Loucy (cell line): ENCODE data around the gene HIP1.

Experiments
- EZH2phosphoT487 ChIP-seq: fragments of 200-600 bp; IDR thresholded peaks from 2 replicates; pipeline ENCODE4 v1.6.1; 2018; ENCODE audit warnings: antibody characterized with exemption, mild to moderate bottlenecking, moderate library complexity, borderline replicate concordance
- TF ChIP-seq, protein P1 (sequence below): fragments of 200-600 bp; sonication (generic); conservative IDR thresholded peaks from 2 replicates; pipeline ENCODE4 v1.5.1; 2014; ENCODE audit warnings: mild to moderate bottlenecking, antibody characterized with exemption, low read length

DNA sequence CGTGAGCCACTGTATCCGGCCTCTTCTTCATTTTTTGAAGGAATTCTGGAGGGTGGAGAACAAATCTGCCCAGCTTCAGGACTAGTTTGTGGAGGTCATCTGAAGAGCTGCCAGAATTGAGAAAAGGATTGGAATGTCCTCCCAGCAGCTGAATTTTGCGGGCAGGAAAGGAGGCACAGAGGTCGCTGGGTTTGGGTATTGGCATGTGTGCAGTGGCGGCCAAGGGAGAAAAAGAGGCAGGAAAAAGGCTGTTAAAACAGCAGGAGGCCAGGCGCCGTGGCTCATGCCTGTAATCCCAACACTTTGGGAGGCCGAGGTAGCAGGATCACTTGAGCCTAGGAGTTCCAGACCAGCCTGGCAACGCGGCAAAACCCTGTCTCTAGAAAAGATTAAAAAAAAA is 80.4 kb downstream of the HIP1 start:
- TF ChIP-seq, protein P1, sequence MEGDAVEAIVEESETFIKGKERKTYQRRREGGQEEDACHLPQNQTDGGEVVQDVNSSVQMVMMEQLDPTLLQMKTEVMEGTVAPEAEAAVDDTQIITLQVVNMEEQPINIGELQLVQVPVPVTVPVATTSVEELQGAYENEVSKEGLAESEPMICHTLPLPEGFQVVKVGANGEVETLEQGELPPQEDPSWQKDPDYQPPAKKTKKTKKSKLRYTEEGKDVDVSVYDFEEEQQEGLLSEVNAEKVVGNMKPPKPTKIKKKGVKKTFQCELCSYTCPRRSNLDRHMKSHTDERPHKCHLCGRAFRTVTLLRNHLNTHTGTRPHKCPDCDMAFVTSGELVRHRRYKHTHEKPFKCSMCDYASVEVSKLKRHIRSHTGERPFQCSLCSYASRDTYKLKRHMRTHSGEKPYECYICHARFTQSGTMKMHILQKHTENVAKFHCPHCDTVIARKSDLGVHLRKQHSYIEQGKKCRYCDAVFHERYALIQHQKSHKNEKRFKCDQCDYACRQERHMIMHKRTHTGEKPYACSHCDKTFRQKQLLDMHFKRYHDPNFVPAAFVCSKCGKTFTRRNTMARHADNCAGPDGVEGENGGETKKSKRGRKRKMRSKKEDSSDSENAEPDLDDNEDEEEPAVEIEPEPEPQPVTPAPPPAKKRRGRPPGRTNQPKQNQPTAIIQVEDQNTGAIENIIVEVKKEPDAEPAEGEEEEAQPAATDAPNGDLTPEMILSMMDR: no peak
- no peak for TF ChIP-seq EZH2phosphoT487
